Panc1 (cell line): ENCODE results near the gene SBNO2. TPM values are rescaled to one million over a fixed set of nuclear protein-coding genes. Genes with fewer than 3 reads are reported as not detected.

Source experiments
- ATAC-seq: fragments of 200-7000 bp; cut with Tn5 transposase; 2 replicates; pipeline ENCODE4 v1.9.1; 2020; ENCODE audit warnings: mild to moderate bottlenecking, moderate library complexity
- BruUV-seq: library from RNA; stranded (reverse); fragments of 400-500 nt; replicated peaks from 2 replicates; lab custom pipeline; 2021; lab: Mats Ljungman, UMichigan
- CTCF ChIA-PET: fragments of 300-600 bp; sonication (Branson Sonifier 250); formaldehyde crosslinking; loops from one replicate; lab custom pipeline; 2022; ENCODE audit warnings: antibody characterized with exemption; lab: Charles Lee
- POLR2A ChIA-PET: fragments of 300-600 bp; sonication (Branson Sonifier 250); formaldehyde crosslinking; loops from one replicate; lab custom pipeline; 2022; ENCODE audit warnings: antibody characterized with exemption; lab: Charles Lee
- DNase-seq: peaks from one replicate; pipeline ENCODE4 v3.0.0-alpha.2; 2010; ENCODE audit warnings: low read depth, low spot score
- H3K27ac ChIP-seq: 2 replicates; pipeline ENCODE4 v1.5.1; 2011; ENCODE audit warnings: mild to moderate bottlenecking, low read length, inconsistent platforms
- H3K27me3 ChIP-seq: fragments of 200-500 bp; sonication (Bioruptor generic); 2 replicates; pipeline ENCODE4 v1.6.0; 2014; ENCODE audit warnings: low read length, inconsistent platforms; ENCODE audit not compliant: control insufficient read depth, insufficient read depth
- H3K36me3 ChIP-seq: fragments of 200-500 bp; sonication (Bioruptor generic); 2 replicates; pipeline ENCODE4 v1.5.1; 2014; ENCODE audit warnings: inconsistent platforms, mild to moderate bottlenecking, low read length, moderate library complexity; ENCODE audit not compliant: control insufficient read depth, insufficient read depth
- H3K4me1 ChIP-seq: 2 replicates; pipeline ENCODE4 v1.5.1; 2011; ENCODE audit warnings: inconsistent platforms, mild to moderate bottlenecking, low read length, moderate library complexity; ENCODE audit not compliant: control insufficient read depth, insufficient read depth
- H3K4me3 ChIP-seq, 2 experiments: 2 replicates each; pipeline ENCODE4 v1.5.1; 2011 to 2012; ENCODE audit warnings: low read depth in 2 of 2, low read length in 2 of 2, mild to moderate bottlenecking in 2 of 2, inconsistent platforms in 1 of 2, moderate library complexity in 1 of 2
- H3K9me3 ChIP-seq: fragments of 200-500 bp; sonication (Bioruptor generic); 2 replicates; pipeline ENCODE4 v1.5.1; 2014; ENCODE audit warnings: low read depth, mild to moderate bottlenecking, inconsistent platforms, low read length, moderate library complexity; ENCODE audit not compliant: control insufficient read depth, insufficient read depth
- POLR2AphosphoS5 ChIP-seq: IDR thresholded peaks from 2 replicates; pipeline ENCODE4 v1.6.1; 2012; ENCODE audit warnings: mild to moderate bottlenecking, low read depth, low read length, moderate library complexity
- SIN3A ChIP-seq: IDR thresholded peaks from 2 replicates; pipeline ENCODE4 v1.6.1; 2012; ENCODE audit warnings: low read depth, mild to moderate bottlenecking, low read length, moderate library complexity, borderline replicate concordance; ENCODE audit not compliant: insufficient read depth
- TCF7L2 ChIP-seq: IDR thresholded peaks from 2 replicates; pipeline ENCODE4 v1.6.1; 2011; ENCODE audit warnings: mild to moderate bottlenecking, low read depth, low read length, inconsistent platforms
- in situ Hi-C: cut with HindIII; loops from 2 replicates; pipeline ENCODE4 v1.10.0; 2016; ENCODE audit warnings: low sequenced_read_pairs, low pct_unique_long_range_greater_than_20kb
- intact Hi-C: fragments of 100-400 bp; cut with micrococcal nuclease; formaldehyde crosslinking; loops from one replicate; pipeline ENCODE4 v1.10.0; 2022; ENCODE audit not compliant: unreplicated experiment
- total RNA-seq: library from RNA; stranded (reverse); gene quantifications from one replicate; pipeline ENCODE4 v1.2.1, GENCODE V29; 2021; ENCODE audit not compliant: unreplicated experiment
- TF ChIP-seq, protein P1 (sequence below): fragments of 450-650 bp; IDR thresholded peaks from 2 replicates; pipeline ENCODE4 v1.5.1; 2017; ENCODE audit warnings: mild to moderate bottlenecking
- TF ChIP-seq, protein P2 (sequence below), 2 experiments: IDR thresholded peaks; 2 replicates each; pipeline ENCODE4 v1.6.1; 2011 to 2012; ENCODE audit warnings: low read depth in 2 of 2, control low read depth in 1 of 2, low read length in 1 of 2, mild to moderate bottlenecking in 1 of 2, moderate library complexity in 1 of 2; ENCODE audit not compliant: insufficient read depth in 1 of 2

SBNO2 gene
- total RNA-seq, 1 experiment from 2014 or later, result 101 TPM

DNA sequence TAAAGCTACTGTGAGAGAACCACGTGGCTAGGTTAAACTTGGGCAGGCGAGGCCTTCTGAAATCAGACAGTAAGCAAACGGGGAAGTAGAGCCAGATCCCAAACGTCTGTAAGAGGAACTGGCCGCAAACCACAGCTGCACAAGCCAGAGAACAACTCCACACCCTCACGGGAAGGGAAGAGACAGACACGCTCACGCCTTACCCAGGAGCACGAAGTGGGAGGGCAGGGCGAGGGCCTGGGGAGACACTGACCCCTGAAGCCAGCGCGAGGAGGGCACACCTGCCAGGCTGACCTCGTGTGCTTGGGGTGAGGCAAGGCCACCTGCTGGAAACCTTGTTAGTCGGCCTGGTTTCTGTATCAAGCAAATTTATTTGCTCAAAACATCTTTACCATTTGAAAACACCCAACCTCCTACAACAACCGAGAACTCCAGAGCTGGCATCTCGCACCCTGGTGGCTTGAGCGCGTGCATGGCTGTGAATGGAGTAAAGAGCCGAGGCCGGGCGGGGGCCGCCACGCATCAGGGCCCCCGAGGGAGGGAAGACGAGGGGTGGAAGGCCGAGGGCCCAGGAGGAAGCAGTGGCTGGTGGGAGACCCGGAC is 86.2 kb downstream of the SBNO2 start:
- H3K27ac ChIP-seq, result no peak overlapping the region
- in situ Hi-C loops (no loop called here), intact Hi-C loops (no loop called here)
- POLR2A ChIA-PET, result no interaction called here
- no peaks in the 10 kb centered on the region for H3K27me3 ChIP-seq
- TSS peak; percentile 46 for BruUV-seq
- ATAC-seq (peak; percentile 12; the same call in 1 of the 2 replicates), DNase-seq (no peak)
- no peak for TF ChIP-seq POLR2AphosphoS5
- TF ChIP-seq SIN3A, result no peak
- TF ChIP-seq, protein P1, sequence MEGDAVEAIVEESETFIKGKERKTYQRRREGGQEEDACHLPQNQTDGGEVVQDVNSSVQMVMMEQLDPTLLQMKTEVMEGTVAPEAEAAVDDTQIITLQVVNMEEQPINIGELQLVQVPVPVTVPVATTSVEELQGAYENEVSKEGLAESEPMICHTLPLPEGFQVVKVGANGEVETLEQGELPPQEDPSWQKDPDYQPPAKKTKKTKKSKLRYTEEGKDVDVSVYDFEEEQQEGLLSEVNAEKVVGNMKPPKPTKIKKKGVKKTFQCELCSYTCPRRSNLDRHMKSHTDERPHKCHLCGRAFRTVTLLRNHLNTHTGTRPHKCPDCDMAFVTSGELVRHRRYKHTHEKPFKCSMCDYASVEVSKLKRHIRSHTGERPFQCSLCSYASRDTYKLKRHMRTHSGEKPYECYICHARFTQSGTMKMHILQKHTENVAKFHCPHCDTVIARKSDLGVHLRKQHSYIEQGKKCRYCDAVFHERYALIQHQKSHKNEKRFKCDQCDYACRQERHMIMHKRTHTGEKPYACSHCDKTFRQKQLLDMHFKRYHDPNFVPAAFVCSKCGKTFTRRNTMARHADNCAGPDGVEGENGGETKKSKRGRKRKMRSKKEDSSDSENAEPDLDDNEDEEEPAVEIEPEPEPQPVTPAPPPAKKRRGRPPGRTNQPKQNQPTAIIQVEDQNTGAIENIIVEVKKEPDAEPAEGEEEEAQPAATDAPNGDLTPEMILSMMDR, result no peak
- no peak for TF ChIP-seq TCF7L2
- TF ChIP-seq, protein P2, sequence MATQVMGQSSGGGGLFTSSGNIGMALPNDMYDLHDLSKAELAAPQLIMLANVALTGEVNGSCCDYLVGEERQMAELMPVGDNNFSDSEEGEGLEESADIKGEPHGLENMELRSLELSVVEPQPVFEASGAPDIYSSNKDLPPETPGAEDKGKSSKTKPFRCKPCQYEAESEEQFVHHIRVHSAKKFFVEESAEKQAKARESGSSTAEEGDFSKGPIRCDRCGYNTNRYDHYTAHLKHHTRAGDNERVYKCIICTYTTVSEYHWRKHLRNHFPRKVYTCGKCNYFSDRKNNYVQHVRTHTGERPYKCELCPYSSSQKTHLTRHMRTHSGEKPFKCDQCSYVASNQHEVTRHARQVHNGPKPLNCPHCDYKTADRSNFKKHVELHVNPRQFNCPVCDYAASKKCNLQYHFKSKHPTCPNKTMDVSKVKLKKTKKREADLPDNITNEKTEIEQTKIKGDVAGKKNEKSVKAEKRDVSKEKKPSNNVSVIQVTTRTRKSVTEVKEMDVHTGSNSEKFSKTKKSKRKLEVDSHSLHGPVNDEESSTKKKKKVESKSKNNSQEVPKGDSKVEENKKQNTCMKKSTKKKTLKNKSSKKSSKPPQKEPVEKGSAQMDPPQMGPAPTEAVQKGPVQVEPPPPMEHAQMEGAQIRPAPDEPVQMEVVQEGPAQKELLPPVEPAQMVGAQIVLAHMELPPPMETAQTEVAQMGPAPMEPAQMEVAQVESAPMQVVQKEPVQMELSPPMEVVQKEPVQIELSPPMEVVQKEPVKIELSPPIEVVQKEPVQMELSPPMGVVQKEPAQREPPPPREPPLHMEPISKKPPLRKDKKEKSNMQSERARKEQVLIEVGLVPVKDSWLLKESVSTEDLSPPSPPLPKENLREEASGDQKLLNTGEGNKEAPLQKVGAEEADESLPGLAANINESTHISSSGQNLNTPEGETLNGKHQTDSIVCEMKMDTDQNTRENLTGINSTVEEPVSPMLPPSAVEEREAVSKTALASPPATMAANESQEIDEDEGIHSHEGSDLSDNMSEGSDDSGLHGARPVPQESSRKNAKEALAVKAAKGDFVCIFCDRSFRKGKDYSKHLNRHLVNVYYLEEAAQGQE (IDR thresholded peaks at IDR 0.05; ENCODE audit: insufficient read depth in 1 of 2, low read depth in 2 of 2, low read length in 1 of 2), result no peak
- no peaks in the 10 kb centered on the region for H3K9me3 ChIP-seq
- CTCF ChIA-PET, result no interaction called here
- H3K36me3 ChIP-seq, result no peaks in the 10 kb centered on the region; the same call in 1 of the 2 replicates
- H3K4me1 ChIP-seq, result no peaks in the 10 kb centered on the region; the same call in 1 of the 2 replicates
- H3K4me3 ChIP-seq, result no peak overlapping the region

DNA sequence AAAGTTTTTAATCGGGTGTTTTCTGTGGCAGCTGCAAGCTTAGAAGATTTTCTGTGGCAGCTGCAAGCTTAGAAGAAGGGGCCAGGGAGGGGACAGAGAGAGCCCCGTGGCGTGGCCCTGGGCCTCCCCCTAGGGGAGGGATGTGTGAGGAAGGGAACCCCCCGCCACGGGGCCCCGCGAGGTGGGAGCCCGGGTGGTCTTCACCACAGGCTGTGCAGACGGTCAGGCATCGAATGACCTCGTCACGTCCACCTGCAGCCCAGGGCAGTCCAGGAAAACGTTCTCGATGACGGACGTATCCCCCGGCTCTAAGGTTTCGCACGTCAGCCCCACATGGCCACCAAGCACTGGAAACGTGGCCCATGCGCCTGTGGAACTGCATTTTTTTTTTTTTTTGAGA is 87.5 kb downstream of the SBNO2 start:
- intact Hi-C loops (no loop called here), in situ Hi-C loops (no loop called here)
- no peak overlapping the region for H3K4me3 ChIP-seq
- no peaks in the 10 kb centered on the region for H3K27me3 ChIP-seq
- H3K4me1 ChIP-seq, result no peaks in the 10 kb centered on the region; the same call in 1 of the 2 replicates
- no peaks in the 10 kb centered on the region for H3K36me3 ChIP-seq
- CTCF ChIA-PET, result no interaction called here
- DNase-seq, result no peak
- TF ChIP-seq, protein P1, result no peak
- TF ChIP-seq SIN3A, result no peak
- H3K9me3 ChIP-seq, result no peaks in the 10 kb centered on the region
- no peak overlapping the region for H3K27ac ChIP-seq
- BruUV-seq, result no TSS peak
- POLR2A ChIA-PET, result interaction anchor here (0.6 to 0.7 kb wide), 2 partner anchors 20 to 136 kb away, joined by 3 to 4 read pairs; no protein-coding TSS in a partner anchor
- no peak for ATAC-seq
